Fibroblast of lung (primary cell): ENCODE results near the gene OAS3. TPM values are rescaled to one million over a fixed set of nuclear protein-coding genes. Genes with fewer than 3 reads are reported as not detected.

Experiments used
- DNase-seq, 2 donors: peaks; one replicate each; pipeline versions ENCODE4 v3.0.0 to v3.0.0-alpha.2; 2010; ENCODE audit warnings: low read depth in 2 of 2
- H2AFZ ChIP-seq: 2 replicates; pipeline ENCODE4 v1.5.1; 2012; ENCODE audit warnings: low read length, control low read depth, inconsistent platforms
- H3K27ac ChIP-seq: 2 replicates; pipeline ENCODE4 v1.5.1; 2011; ENCODE audit warnings: low read length, control low read depth; ENCODE audit not compliant: insufficient read depth
- H3K27me3 ChIP-seq: 2 replicates; pipeline ENCODE4 v1.5.1; 2011; ENCODE audit warnings: mild to moderate bottlenecking, low read length; ENCODE audit not compliant: control insufficient read depth, insufficient read depth
- H3K36me3 ChIP-seq: 2 replicates; pipeline ENCODE4 v1.5.1; 2011; ENCODE audit warnings: low read length; ENCODE audit not compliant: control insufficient read depth, insufficient read depth
- H3K4me1 ChIP-seq: 2 replicates; pipeline ENCODE4 v1.5.1; 2011; ENCODE audit warnings: low read length; ENCODE audit not compliant: control insufficient read depth, insufficient read depth; ENCODE audit errors: extremely low read depth
- H3K4me2 ChIP-seq: 2 replicates; pipeline ENCODE4 v1.5.1; 2011; ENCODE audit warnings: low read length, control low read depth; ENCODE audit not compliant: insufficient read depth; ENCODE audit errors: extremely low read depth
- H3K4me3 ChIP-seq, 4 experiments: fragments of 200-600 bp in 1 of 4; sonication (generic) in 1 of 4; replicated peaks in 1 of 4; 2 replicates each; pipeline ENCODE4 v1.5.1; 2011 to 2016; ENCODE audit warnings: low read length in 4 of 4, low read depth in 3 of 4, mild to moderate bottlenecking in 3 of 4, control low read depth in 2 of 4, inconsistent platforms in 1 of 4, mixed read lengths in 1 of 4; ENCODE audit not compliant: insufficient read depth in 1 of 4; ENCODE audit errors: control extremely low read depth in 1 of 4
- H3K79me2 ChIP-seq: 2 replicates; pipeline ENCODE4 v1.5.1; 2012; ENCODE audit warnings: mild to moderate bottlenecking, low read length, inconsistent platforms; ENCODE audit not compliant: control insufficient read depth, insufficient read depth
- H3K9ac ChIP-seq: 2 replicates; pipeline ENCODE4 v1.5.1; 2011; ENCODE audit warnings: mild to moderate bottlenecking, low read length, control low read depth; ENCODE audit not compliant: insufficient read depth
- H3K9me3 ChIP-seq: 2 replicates; pipeline ENCODE4 v1.5.1; 2012; ENCODE audit warnings: low read depth, low read length; ENCODE audit not compliant: control insufficient read depth, insufficient read depth
- H4K20me1 ChIP-seq: 2 replicates; pipeline ENCODE4 v1.5.1; 2011; ENCODE audit warnings: low read length; ENCODE audit not compliant: control insufficient read depth, insufficient read depth; ENCODE audit errors: extremely low read depth
- EZH2 ChIP-seq: IDR thresholded peaks from 2 replicates; pipeline ENCODE4 v1.5.1; 2012; ENCODE audit warnings: low read length, control low read depth, mild to moderate bottlenecking; ENCODE audit errors: missing control alignments
- polyA minus RNA-seq: library from RNA; depleted of rRNA, polyadenylated mRNA; stranded (reverse); fragments of >200 nt; gene quantifications from 2 replicates; pipeline ENCODE4 v1.2.3, GENCODE V29; 2011; ENCODE audit warnings: low replicate concordance
- polyA plus RNA-seq, 2 donors: library from polyadenylated mRNA; depleted of rRNA in 1 of 2; stranded (reverse) in 1 of 2; unstranded in 1 of 2; fragments of >200 nt; gene quantifications; 2 replicates each; pipeline ENCODE4 v1.2.1, GENCODE V29; 2011 to 2012; ENCODE audit warnings: missing spikeins in 1 of 2
- total RNA-seq: library from RNA; depleted of rRNA; stranded (reverse); fragments of >200 nt; gene quantifications from 2 replicates; pipeline ENCODE4 v1.2.1, GENCODE V29; 2014
- TF ChIP-seq, protein P1 (sequence below), 2 donors: IDR thresholded peaks in 1 of 2; conservative IDR thresholded peaks in 1 of 2; 1 replicate in 1 of 2; 2 replicates in 1 of 2; pipeline ENCODE4 v1.5.1; 2011 to 2012; ENCODE audit warnings: low read length in 2 of 2, control low read depth in 1 of 2, inconsistent platforms in 1 of 2, low read depth in 1 of 2, mild to moderate bottlenecking in 1 of 2

Gene OAS3, protein sequence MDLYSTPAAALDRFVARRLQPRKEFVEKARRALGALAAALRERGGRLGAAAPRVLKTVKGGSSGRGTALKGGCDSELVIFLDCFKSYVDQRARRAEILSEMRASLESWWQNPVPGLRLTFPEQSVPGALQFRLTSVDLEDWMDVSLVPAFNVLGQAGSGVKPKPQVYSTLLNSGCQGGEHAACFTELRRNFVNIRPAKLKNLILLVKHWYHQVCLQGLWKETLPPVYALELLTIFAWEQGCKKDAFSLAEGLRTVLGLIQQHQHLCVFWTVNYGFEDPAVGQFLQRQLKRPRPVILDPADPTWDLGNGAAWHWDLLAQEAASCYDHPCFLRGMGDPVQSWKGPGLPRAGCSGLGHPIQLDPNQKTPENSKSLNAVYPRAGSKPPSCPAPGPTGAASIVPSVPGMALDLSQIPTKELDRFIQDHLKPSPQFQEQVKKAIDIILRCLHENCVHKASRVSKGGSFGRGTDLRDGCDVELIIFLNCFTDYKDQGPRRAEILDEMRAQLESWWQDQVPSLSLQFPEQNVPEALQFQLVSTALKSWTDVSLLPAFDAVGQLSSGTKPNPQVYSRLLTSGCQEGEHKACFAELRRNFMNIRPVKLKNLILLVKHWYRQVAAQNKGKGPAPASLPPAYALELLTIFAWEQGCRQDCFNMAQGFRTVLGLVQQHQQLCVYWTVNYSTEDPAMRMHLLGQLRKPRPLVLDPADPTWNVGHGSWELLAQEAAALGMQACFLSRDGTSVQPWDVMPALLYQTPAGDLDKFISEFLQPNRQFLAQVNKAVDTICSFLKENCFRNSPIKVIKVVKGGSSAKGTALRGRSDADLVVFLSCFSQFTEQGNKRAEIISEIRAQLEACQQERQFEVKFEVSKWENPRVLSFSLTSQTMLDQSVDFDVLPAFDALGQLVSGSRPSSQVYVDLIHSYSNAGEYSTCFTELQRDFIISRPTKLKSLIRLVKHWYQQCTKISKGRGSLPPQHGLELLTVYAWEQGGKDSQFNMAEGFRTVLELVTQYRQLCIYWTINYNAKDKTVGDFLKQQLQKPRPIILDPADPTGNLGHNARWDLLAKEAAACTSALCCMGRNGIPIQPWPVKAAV
- total RNA-seq (2.6 and 3.5 TPM in 2 replicates), polyA plus RNA-seq (7.0 and 18.5 TPM in 2 replicates), polyA minus RNA-seq (84.0 and 128 TPM in 2 replicates)
- polyA plus RNA-seq (2012), result 5.4 and 10.4 TPM in 2 replicates

DNA sequence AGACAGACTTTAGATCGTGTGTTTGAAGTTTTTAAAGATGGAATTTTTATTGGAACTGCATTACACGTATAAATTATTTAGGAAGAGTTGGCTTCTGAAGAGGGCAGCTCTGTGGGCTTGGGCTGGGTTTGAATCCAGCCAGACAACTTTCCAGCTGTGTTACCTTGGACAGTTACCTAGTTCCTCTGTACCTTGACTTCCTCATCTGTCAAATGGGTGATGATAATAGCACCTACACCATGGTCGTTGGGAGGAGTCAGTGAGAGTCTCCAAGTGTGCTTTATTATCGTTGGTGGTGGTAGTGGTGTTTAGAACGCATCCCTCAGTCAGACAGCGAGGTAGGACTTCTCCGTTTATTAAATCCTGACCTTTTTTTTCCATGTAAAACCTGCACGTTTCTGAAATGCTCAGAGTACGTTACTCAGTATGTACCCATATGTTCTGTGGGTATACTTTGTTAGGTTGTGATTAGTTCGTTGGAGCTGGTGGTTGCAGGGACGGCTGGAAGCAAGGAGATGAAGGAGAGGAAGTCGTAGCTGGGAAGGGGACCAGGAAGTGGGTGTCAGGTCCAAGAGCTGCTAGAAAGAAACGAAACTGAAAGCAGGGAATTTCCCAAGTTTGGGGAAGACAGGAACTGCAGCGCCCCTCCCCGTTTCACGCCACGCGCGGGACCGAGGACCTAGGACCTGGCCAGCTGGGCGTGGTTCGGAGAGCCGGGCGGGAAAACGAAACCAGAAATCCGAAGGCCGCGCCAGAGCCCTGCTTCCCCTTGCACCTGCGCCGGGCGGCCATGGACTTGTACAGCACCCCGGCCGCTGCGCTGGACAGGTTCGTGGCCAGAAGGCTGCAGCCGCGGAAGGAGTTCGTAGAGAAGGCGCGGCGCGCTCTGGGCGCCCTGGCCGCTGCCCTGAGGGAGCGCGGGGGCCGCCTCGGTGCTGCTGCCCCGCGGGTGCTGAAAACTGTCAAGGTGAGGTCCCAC, at the start of gene OAS3:
TSS of gene OAS3 (plus strand) at position 734 of the 979 bp plus-strand sequence. CDS start at position 791, 57 bp downstream.
- Histone ChIP-seq H3K27me3 (no peaks in the 10 kb centered on the region), H3K27ac (peak within 1 kb of the TSS; percentile 28), H2AFZ (peak within 1 kb of the TSS; percentile 99), H3K4me1 (peaks cover 7% of the 10 kb centered on the region), H3K4me2 (peak within 1 kb of the TSS; percentile 99), H3K9me3 (no peaks in the 10 kb centered on the region), H3K79me2 (no peaks in the 10 kb centered on the region), H3K4me3 (peak within 1 kb of the TSS; percentile 77 to 86 (median 80)), H3K9ac (peak within 1 kb of the TSS; percentile 74), H4K20me1 (no peaks in the 10 kb centered on the region), H3K36me3 (no peaks in the 10 kb centered on the region)
- TF ChIP-seq EZH2, result no peak
- TF ChIP-seq, protein P1, sequence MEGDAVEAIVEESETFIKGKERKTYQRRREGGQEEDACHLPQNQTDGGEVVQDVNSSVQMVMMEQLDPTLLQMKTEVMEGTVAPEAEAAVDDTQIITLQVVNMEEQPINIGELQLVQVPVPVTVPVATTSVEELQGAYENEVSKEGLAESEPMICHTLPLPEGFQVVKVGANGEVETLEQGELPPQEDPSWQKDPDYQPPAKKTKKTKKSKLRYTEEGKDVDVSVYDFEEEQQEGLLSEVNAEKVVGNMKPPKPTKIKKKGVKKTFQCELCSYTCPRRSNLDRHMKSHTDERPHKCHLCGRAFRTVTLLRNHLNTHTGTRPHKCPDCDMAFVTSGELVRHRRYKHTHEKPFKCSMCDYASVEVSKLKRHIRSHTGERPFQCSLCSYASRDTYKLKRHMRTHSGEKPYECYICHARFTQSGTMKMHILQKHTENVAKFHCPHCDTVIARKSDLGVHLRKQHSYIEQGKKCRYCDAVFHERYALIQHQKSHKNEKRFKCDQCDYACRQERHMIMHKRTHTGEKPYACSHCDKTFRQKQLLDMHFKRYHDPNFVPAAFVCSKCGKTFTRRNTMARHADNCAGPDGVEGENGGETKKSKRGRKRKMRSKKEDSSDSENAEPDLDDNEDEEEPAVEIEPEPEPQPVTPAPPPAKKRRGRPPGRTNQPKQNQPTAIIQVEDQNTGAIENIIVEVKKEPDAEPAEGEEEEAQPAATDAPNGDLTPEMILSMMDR (conservative IDR thresholded peaks at IDR 0.05 in 1 of 2, IDR thresholded peaks at IDR 0.05 in 1 of 2; ENCODE audit: low read depth in 1 of 2, low read length in 2 of 2), result no peak
- peak; percentile 64 to 78 for DNase-seq

DNA sequence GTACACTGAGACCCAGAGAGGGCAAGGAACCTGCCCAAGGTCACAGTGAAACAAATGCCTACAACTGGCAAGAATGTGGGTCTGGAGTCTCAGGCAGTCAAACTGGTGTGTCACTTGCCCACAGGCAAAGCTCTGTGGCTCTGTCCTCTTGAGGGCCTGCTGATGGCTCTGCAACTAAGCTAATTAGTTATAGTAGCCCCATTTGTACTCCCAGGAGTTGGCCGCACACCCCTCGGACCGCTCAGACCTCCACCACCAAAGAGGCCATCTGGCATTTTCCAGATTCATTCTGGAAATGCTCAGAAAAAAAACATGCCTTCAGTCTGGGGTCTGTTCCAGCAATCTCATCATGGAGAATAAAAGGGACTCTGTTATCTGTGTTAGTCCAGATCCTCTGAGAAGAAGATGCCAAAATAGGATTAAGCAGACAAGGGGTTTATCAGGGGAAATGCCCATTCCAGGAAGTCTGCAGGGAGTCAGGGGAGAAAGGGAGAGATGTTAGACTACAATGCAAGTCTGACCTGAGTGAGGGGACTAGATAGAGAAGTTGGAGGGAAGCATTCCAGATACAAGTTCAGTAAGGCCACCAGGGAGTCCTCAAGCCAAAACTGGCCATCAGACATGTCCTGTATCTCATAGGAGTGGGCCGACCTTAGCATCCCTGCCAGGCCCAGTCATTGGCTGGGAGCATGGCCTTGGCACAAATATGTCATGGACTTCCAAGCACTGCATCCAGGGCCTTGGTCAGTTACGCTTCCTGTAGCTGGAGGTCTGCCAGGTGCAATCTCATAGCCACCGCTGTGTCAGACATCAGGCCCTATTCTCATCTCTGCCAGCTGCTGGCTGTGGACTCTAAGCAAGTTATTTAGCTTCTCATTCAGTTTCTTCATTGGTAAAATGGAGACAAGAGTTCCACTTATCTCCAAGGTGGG, 46.9 kb upstream of the OAS3 start:
- no peaks in the 10 kb centered on the region for H3K79me2 ChIP-seq
- H3K9me3 ChIP-seq, result no peaks in the 10 kb centered on the region
- H3K9ac ChIP-seq, result no peak overlapping the region
- H3K4me3 ChIP-seq, result no peak overlapping the region
- H3K4me1 ChIP-seq, result no peaks in the 10 kb centered on the region
- H3K27ac ChIP-seq, result no peak overlapping the region
- DNase-seq, result no peak
- no peak overlapping the region for H3K4me2 ChIP-seq
- no peak overlapping the region for H2AFZ ChIP-seq
- H3K27me3 ChIP-seq, result no peaks in the 10 kb centered on the region
- H3K36me3 ChIP-seq, result no peaks in the 10 kb centered on the region
- H4K20me1 ChIP-seq, result no peaks in the 10 kb centered on the region
- no peak for TF ChIP-seq EZH2
- TF ChIP-seq, protein P1 (conservative IDR thresholded peaks at IDR 0.05 in 1 of 2, IDR thresholded peaks at IDR 0.05 in 1 of 2; ENCODE audit: low read depth in 1 of 2, low read length in 2 of 2), result no peak
